ENCODE measurements around the gene FANCC. TPM values are rescaled to one million over a fixed set of nuclear protein-coding genes. Genes with fewer than 3 reads are reported as not detected.

Gene FANCC
- total RNA-seq, 1 experiment from 2014 or later: 12.3 TPM

DNA sequence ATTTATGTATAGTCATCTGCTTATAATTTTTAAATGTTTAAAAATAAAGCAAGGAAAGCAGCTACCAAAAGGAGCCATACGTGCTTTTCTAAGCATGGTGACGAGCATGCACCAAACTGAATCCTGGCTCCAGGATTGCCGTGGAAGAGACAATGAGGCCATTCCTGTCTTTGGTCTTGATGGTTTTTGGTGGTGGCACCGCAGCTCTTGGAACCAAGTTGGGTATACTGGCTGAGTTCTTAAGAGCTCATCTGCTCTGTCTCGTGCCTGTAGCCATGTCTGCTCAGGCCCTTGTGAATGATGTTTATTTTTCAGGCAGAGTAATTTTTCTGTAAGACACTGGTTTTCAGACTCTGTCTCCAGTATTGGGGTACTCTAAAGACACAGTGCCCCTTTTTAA, 246.1 kb downstream of the FANCC start:
- DNase-seq (ENCODE audit: low spot score): no peak

DNA sequence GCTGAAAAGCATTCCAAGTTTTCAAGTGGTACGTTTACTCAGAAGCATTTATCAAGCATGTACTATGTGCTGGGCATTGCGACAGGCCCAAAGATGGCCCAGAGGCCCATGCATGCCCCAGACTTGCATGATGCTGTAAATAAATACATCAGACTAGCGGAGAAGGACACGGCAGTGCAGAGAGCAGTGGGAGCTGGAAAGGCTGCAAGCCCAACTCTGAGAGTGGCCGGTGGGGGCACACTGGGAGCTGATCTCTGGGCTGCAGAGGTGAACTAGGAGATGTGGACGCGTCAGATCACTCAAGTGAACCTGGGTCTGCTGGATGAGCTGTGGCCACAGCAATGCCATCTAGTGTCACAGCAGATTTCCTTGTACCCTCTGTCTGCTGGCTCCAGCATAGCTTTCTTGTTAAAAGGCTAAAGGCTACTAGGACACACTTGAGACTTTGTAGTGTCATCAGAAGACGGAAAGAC, 246.9 kb downstream of the FANCC start:
- DNase-seq (ENCODE audit: low spot score): no peak

DNA sequence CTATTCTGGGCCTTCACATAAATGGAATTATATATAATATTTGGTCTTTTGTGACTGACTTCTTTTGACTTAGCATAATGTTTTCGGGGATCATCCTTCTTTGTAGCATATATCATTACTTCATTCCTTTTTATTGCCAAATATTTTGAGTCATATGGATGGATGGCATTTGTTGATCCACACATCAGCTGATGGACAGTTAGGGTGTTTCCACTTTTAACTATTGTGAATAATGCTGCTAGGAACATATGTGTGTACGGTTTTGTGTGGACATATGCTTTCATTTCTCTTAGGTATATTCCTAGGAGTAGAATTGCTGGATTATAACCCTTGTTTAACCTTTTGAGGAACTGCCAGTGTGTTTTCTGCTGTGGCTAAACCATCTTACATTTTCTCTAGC, 249.6 kb downstream of the FANCC start:
- no peak for DNase-seq (ENCODE audit: low spot score)

DNA sequence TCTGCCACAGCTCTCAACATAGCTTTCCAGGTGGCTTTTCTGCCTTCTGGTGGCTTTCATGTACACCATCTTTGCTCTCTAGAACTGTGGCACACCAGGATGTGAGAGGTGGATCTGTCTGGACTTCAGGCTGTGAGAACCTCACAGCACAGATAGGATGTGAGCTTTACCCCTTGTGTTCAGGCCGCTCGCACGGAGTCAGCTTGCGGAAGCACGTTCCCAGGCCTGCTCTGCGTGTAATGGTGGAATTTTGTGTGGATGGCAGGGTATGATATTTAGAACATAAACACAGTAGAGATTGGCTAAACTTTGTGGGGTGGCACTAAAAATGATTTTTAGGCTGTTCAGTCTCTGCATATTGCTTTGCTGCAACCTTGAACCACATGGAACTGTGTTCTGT, 250.5 kb downstream of the FANCC start:
- DNase-seq (ENCODE audit: low spot score): no peak

DNA sequence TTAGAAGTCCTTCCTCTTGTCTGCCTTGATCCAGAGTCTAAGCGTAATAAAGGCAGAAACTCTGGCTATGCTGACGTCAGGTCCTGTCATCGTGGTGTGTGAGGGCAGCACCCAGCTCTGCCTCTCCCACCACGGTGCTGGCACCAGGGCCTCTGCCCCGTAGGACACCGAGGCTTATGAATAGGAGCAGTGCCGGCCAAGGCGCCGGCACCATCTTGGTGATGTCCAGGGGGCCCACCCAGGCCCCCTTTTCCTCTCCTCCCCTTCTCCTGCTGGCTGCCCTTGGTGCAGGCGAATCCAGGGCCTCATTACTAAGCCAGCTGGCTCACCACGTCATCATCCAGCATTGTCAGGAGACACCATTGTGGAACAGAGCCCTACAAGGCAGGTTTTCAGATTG, 252.3 kb downstream of the FANCC start:
- DNase-seq (ENCODE audit: low spot score): no peak

DNA sequence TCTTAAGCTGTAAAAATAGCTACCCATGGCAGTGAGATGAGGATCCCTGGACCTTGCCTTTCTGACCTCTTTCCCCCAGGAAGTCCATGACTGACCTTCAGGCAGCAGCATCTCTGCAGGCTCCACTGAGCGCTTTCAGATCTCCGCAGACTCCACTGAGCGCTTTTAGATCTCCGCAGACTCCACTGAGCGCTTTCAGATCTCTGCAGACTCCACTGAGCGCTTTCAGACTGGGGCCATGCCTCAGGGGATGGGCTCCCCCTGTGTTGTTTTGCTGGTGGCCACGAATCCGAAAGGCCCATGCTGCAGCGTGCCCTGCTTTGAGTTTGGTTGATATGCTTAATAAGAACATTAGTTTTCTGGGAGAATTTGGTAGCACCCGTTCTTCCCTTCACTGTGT, 254.2 kb downstream of the FANCC start:
- DNase-seq (ENCODE audit: low spot score): no peak

DNA sequence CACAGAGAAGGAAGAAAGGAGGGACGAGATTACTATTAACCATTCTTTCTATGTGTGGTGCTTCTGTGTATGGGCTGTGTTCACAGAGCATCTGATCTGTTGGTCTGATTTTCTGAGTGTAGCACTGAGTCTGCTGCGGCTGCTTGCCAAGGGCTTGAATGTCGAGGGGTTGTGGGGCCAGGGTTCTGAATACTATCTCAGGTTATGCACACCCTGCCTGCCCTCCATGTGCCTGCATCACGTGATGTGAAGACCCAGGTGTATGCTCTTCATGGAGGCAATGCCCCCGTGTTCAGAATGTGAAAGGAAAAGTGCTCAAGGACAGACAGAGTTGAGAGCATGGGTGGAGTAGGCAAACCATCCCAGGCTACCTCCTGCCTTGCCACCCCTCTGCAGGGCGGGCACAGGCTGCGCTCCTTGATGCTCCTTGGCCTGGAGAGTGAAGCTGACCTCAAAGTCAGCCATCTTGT, 254.9 kb downstream of the FANCC start:
- no peak for DNase-seq (ENCODE audit: low spot score)

DNA sequence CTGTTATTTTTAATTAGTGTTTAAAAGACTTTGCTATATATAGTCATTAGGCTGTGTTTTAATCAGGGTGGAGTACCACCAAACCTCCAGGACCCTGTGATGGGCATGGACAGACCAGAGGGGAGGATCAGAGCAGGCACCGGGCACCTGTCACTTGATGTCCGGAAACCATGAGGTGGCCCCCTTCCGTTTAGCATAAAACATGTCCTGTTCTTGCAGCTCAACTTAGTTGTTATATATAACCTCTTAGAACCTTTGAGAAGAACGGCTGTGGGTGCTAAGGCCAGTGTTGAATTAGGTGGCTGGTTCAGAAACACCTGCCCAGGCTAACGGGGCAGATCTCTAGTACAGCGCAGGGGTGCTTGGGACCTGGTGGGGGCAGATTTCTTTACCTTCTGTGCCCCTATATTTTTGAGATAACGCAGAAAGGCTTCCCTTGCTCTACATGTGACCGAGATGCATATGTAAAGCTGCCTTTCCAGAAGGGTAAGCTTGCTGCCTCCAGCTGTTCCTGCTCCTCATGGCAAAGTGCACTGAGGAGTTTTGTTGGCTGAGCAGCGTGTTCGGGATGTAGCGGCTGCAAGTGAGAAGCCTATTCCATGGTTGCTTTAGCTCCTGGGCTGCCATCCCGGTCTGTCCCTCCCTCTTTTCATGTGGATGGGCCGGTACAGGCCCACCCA, 255.5 kb downstream of the FANCC start:
- no peak for DNase-seq (ENCODE audit: low spot score)

DNA sequence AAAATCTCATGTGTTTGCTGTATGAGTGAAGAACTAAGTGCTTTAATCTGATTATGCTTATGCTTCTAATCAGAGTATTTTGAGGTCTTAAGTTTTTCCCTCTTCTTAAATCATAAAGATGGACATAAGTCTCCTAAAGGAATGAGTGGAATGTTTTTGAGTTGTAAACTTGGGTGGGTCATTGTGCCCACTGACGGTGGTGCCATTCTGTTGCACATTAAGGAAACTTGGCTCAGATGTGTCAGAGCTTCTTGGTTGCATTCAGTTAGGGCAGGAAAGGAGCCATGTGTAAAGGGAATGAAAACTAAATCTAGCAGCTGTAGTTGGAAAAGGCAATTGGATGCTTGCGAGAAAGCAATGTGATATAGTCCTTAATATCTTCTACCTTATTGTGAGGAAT, 256.6 kb downstream of the FANCC start:
- DNase-seq (ENCODE audit: low spot score): no peak

DNA sequence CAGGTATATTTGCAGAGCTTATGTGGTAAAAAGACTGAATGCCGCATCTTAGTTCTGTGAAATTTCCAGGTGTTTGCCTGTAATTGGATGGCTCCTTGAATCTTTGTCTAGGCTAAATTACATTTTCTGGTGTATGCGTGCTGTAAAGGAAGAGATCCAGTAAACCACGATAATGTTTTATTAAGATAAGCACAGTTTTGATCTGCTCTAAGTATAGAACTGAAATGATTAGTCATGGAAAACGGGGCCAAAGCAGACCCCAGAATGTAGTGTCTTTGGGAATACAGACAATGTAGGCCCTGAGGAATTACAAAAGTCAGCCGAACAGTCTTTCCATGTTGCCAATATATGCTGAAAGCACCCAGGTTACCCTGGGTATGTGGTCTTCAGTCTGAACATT, 257.3 kb downstream of the FANCC start:
- DNase-seq (ENCODE audit: low spot score): no peak

DNA sequence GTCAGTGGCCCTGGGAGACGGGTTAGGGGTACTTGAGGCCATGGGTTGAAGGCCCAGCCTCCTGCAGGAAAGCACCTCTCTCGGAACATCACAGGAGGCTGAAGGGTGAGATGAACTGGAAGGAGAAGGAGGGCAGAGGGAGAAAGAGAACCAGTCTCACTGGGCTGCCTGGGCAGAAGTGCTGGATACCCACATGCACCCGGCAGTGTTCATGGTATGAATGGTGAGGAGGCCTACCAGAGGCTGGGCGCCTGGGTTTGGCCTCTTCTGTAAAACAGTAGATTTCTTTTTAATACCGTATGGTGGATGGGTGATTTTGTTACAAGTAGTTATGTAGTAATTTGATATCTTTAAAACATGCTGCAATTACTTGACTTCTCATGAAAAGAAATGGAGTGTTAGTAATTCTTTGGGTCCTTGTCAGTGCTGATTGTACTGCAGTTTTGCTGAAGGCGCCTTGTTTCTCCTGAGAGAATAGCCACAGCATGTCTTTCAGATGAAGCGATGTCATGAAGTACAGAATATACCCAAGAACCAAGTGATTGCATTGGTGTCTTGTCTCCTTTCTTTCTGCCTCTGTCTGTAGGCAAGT, 258.6 kb downstream of the FANCC start:
- DNase-seq (ENCODE audit: low spot score): no peak

DNA sequence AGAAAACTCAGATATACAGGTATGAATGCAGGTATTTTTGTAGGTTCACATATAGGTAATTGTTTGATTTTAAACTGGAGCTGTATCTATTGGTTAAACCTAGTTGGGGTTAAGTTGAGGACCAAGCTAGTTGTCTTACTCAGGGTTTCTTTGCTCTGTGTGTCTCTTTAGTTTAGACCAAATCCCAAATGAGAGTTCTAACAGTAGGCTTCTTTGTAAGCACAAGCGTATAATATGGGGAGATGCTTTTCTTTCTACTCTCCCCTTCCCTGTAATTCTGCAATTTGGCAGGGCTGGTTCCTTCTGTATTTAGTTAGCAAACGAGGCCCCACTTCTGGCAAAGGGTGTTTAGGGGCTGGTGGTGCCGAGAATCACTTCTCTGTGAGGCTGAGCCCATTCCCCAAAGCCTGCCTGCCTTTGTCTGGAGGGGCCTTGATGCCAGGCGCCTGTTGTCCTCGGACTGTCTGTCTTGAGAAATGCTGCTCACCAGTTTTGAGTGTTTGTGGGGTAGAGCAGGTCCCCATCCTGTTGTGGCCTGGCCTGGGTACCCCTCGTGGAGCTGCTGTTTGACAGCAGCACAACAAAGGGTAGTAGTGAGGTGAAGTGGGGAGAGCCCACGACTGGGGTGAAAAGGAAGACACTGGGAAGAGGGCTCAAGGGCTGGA, 259.3 kb downstream of the FANCC start:
- DNase-seq (ENCODE audit: low spot score): no peak

DNA sequence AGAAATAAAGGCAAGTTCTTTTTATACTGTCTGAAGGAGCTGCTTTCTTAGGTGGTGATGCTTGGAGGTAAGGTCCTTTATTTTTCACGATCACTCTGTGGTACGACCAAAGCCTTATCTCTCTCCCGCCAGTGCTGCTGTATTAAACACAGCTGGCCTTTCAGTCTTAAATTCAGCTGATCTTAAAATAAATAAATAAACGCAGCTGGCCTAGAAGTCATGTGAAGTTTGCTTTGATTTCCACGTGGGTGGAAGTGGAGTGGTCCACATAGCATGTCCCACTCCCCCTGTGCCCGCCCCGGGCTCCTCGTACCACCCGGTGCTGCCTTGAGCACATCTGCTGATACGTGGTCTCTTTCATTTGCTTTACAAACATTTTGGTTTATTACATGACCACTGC, 260.4 kb downstream of the FANCC start:
- DNase-seq (ENCODE audit: low spot score): peak; percentile 43

DNA sequence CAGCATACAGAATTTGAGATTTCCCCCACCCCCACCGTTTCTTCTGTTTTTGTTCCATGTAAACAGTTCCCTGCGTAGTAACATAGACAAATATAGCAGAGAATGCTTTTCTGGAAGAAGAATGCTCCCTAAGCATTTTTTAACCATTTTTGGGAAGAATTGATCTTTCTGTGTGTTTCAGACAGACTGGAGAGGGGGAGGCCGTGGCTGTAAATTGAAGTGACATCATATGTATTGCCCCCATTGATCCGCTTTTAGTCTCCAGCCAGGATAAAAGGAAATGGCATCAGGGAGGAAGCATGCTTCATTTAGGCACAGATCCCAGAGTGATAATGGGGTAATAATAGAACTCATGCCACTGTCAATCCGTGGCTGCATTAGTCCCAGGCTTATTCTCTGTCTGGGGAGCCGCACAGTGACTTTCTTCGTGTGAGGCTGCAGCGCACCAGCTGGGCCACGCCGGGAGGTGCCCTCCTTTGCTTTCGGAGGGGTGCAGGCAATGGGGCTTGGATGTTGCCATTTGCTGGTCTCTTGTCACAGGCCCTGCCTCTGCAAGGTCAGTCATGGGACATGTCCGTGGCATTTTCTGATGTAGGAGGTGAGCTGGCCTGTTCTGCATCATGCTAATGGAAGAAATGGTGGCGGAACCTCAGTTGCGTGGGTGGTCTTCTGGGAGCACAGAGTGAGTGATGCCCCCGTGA, 261.5 kb downstream of the FANCC start:
- no peak for DNase-seq (ENCODE audit: low spot score)

DNA sequence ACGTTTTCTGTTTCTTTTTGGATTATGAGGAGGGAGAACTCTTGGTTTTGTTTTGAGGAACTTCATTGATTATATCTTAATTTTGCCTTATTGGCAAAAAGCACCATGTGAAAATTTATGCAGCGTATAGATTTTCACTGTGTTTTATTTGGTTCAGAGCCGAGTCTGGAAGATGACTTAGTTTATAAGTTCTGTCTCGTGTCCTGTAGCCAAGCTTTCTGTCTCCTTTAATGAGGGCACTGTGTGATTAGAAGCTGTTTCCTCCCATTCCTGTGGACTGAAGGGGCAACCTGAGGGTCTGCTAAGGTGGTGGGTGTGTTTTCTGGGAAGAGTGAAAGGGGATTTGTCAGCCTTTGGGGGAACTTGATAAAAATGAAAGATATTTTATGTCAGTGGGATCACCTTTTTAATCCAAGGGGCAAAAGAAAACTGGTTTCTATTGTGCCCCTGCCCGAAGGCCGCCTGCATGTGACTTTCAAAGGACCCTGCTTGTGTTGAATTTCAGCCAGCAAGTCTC, 262.1 kb downstream of the FANCC start:
- DNase-seq (ENCODE audit: low spot score): no peak

DNA sequence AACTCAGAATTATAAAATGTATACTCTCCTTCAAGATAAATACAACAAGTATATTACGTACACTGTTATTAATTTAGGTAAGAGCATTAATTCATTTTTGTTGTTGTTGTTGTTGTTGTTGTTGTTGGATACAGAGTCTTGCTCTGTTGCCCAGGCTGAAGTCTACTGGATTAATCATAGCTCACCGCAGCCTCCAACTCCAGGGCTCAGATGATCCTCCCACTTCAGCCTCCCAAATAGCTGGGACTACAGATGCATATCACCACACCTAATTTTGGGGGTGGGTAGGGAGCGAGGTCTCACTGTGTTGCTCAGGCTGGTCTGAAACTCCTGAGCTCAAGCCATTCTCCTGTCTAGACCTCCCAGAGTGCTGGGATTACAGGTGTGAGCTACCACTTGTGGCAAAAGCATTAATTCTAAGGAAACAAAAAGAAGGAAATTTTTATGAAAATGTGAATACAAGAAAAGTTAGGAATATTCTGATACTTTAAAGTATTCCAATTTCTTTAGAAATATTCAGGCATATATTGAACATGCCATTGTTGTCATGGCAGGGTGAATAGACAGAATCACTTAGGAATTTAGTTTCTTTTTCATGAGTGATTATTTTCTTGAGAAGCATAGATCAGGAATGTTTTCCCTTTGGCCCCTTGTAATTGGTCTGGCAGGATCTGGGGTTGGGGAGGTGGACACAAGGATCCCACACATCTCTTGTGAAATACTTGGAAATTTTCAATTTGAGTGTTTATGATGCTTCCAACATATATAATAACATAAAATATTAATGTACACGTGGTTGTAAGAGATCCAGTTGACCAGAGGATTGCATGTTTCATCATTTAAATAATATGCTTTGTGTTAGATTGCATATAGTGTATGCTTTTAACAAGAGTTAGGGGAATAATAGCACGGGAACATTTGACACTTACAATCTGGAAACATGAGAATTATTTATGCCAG, 263.6 kb downstream of the FANCC start:
- DNase-seq (ENCODE audit: low spot score): no peak

DNA sequence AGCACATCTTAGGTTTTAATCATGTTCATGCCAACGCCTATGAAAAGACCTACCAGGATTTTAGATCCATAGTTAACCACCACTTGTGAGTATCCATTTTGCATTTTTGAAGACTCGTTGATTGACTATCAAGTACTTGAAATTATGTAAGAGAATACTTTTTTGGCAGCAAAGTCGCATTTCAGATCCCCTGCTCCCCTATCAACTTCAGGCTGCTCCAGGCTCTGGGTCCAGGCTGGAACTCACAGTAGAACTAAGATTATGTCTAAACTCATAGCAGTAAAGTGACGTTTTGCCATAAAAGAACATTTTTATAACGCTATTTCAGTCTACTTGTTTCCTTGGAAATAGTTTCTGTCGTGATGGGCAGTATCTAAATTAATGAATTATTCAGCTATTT, 267.7 kb downstream of the FANCC start:
- DNase-seq (ENCODE audit: low spot score): no peak

Data from H4 (cell line).